HG02852 (cell line): ENCODE measurements around the gene IL24.
"Not testable (repeated sequence)": the region's sequence is repeated elsewhere in the genome, so short reads cannot be mapped to it uniquely, and the experiment has no call there.

ENCODE experiments used
- ATAC-seq: cut with Tn5 transposase; IDR thresholded peaks from one replicate; pipeline ENCODE4 v1.9.1; 2021; ENCODE audit warnings: mild to moderate bottlenecking, moderate library complexity; ENCODE audit not compliant: unreplicated experiment

The IL24 gene

DNA sequence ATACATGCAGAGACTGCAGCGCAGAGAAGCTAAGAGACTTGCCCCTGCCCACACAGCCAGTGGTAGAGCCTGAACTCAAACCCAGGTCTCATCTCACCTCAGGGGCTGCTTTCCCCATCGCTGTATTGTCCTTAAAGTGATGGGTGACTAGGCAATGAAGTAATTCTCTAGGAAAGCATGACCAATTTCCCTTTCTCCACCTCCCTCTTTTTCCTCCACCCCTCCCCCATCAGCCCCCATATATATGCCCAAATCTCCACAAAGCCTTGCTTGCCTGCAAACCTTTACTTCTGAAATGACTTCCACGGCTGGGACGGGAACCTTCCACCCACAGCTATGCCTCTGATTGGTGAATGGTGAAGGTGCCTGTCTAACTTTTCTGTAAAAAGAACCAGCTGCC lies at the start of gene IL24:
TSS of gene IL24 (plus strand) at position 269 of the 400 bp plus-strand sequence. CDS start 390 bp downstream, outside the sequence.
- ATAC-seq: no peak

DNA sequence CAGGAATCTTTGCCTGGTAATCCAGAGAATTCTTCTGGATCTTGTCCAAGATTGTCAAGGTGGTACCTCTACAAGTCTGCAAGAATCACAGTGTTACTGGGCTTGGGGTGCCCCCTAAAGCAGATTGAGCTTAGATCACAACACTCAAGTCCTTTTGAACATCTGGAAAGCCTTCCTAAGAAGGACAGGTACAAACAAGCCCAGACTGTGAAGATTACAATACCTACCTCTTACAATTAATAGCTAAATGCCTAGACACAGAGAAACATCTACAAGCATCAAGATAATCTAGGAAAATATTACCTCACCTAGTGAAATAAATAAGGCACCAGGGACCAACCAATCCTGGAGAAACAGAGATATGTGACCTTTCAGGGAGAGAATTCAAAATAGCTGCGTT lies 49.3 kb upstream of the IL24 start:
- no peak for ATAC-seq

DNA sequence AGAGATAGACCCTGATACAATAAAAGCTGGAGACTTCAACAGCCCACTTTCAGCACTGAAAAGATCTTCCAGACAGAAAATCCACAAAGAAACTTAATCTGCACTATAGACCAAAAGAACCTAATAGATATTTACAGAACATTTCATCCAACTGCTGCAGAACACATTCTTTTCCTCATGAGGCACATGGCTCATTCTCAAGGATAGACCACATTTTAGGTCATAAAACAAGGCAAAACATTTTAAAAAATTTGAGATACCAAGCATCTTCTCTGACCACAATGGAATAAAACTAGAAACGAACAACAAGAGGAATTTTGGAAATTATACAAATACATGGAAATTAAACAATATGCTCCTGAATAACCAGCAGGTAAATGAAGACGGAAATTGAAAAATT lies 46.8 kb upstream of the IL24 start:
- ATAC-seq: no peak

GRCh38 chr1:206851341-206852010 lies 45.8 kb upstream of the IL24 start:
- ATAC-seq: no peak

DNA sequence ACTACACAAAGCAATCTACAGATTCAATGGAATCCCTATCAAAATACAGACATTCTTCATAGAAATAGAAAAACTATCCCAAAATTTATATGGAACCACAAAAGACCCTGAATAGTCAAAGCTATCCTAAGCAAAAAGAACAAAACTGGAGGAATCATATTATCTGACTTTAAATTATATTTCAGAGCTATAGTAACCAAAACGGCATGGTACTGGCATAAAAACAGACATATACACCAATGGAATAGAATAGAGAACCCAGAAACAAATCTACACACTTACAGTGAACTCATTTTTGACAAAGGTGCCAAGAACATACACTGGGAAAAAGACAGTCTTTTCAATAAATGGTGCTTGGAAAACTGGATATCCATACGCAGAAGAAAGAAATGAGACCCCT lies 44.6 kb upstream of the IL24 start:
- not testable (repeated sequence) for ATAC-seq

GRCh38 chr1:206853696-206854095 lies 43.5 kb upstream of the IL24 start:
- ATAC-seq: not testable (repeated sequence)

GRCh38 chr1:206854401-206855129 lies 42.7 kb upstream of the IL24 start:
- no peak for ATAC-seq

- no peak for ATAC-seq
Observed at GRCh38 chr1:206855859-206856258, 41.4 kb upstream of the IL24 start.

DNA sequence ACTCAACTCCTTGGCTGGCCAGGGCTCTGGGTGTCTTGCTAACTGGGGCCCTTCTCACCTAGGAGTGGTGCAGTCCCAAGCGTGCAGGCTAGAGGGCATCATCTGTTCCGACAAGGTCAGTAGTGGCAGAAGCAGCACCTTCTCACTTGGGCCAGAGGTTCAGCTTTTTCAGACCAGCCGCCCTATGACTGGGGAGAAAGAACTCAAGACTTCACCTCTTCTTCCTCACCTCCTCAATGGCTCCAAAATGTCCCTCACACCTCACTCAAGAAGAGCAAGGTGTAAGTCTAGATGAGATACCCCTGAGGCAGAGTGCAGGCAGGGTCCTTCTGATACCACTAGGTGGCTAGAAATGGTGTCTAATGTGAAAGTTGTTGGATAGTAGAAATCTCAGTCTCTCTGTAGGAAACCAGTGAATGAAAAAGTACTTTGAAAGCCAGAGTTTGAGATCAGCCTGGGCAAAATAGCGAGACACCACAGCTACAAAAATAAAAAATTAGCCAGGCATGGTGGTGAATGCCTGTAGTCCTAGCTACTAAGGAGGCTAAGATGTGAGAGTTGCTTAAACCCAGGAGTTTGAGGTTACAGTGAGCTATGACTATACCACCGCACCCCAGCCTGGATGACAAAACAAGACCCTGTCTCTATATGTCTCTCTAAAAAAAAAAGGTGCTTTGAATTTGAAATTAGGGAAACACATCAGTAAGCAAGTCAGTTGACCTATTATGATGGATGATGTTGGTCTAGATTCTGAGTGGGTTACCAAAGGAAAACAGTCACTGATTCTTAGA lies 40.4 kb upstream of the IL24 start:
- ATAC-seq: no peak

- ATAC-seq: no peak
Observed at GRCh38 chr1:206859082-206859521, 38.1 kb upstream of the IL24 start.

DNA sequence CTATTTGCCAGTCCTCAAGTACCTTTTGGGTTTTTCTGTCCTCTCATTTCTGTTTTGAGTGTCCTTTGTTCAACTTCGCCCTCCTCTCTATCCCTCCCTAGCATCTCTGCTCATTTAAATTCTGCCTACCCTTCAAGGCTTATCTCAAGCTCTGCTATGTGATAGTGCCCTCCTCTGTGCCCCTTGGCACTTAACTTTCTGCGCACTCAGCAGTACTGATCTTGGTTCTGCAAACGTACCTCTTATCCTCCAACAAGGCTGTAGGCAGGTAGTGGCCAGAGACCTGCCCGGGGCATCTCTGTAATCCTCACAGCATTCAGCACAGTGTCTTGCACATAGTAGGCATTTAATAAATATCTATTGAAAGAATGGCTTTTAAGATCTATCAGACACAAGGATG lies 37.1 kb upstream of the IL24 start:
- no peak for ATAC-seq

DNA sequence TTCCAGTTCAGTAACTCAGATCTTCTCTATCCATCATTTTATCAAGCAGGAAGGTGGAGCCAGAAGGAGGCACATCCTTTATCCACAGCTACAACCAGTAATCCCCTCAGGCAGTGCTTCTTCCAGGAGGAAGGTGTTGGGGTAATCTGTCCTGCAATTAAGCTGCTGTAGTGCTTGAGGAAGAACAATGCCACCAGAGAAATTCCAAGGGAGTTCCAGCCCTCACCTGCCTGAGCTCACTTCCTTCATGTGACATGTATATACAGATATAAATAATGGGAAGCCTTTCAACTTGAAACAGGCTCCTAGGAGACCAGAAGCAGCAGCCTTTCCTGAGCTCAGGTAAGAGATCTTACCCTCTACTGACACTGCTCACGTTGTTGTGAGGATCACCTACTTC lies 34.0 kb upstream of the IL24 start:
- ATAC-seq: no peak

GRCh38 chr1:206864939-206865671 lies 32.1 kb upstream of the IL24 start, which contains the start of gene IL20:
IL20 (plus strand) TSS chr1:206865623; CDS start chr1:206865853, 230 bp downstream.
- no peak for ATAC-seq

- no peak for ATAC-seq
Observed at GRCh38 chr1:206866062-206866461, 31.2 kb upstream of the IL24 start.

- no peak for ATAC-seq
Observed at GRCh38 chr1:206867239-206867638, 30.0 kb upstream of the IL24 start.

DNA sequence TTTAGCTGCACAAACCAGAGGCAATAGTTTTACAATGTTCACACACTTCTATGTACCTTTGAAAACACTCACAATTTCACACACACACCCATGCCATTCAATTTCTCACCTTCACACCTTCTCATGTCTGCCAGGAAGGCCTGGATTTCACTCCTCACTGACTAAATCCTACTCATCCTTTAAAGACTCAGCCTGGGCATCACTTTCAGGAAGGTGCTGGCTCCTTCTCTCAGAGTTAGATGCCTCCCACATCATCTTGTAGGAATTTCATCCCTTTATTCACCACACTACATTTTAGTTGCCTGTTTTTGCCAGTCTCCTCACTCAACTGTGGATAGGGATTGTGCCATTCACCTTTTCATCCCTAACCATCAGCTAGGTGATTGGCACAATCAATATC lies 29.5 kb upstream of the IL24 start:
- no peak for ATAC-seq

DNA sequence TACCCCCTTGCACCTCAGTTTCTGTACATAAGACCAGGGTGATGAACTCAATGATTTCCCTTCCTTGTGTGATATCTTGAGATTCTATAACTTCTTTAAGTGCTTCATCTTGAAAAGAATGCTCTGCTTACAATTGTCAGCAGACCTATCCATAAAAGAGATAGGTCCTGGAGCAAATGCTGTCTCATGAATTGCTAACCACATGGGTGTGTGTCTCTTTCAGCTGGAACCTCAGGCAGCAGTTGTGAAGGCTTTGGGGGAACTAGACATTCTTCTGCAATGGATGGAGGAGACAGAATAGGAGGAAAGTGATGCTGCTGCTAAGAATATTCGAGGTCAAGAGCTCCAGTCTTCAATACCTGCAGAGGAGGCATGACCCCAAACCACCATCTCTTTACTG lies 29.0 kb upstream of the IL24 start:
- ATAC-seq: no peak

DNA sequence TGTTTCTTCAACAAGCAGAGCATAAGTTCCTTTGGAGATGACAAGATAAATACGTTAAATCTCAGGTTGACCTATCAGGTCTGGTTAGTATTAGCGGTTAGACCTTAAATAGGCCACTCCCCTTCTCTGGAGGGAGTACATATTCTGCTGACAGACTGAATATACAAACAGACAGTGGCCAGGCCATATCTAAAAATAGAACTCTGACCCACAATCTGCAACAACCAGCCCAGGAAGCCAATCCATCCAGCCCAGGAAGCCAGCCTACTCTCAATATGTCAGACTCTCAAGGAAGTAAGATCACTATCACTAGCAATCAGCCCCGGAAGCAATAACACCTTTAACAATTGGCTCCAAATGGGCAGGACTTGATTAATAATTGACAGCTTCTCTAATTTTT lies 25.1 kb upstream of the IL24 start:
- no peak for ATAC-seq

DNA sequence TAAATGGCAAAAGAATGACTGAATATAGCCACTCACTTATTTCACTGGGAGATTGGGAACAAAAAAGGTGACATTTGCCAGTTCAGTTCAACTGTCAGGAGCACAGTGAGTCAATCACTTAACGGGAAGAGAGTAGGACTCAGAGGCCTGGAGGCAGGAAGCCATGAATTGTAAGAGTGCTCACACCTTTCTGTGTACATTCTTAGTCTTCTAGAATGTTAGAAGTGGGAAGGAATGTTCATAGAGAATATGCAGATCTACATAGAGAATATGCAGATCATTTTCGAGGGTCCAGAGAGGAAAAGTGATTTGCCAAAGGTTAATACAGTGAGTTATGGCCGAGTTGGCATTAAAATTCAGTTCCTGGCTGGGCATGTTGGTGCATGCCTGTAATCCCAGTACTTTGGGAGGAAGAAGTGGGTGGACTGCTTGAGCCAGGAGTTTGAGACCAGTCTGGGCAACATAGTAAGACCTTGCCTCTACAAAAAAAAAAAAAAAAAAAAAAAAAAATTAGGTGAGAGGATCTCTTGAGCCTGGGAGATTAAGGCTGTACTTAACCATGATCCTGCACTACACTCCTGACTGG lies 23.5 kb upstream of the IL24 start:
- ATAC-seq: no peak

DNA sequence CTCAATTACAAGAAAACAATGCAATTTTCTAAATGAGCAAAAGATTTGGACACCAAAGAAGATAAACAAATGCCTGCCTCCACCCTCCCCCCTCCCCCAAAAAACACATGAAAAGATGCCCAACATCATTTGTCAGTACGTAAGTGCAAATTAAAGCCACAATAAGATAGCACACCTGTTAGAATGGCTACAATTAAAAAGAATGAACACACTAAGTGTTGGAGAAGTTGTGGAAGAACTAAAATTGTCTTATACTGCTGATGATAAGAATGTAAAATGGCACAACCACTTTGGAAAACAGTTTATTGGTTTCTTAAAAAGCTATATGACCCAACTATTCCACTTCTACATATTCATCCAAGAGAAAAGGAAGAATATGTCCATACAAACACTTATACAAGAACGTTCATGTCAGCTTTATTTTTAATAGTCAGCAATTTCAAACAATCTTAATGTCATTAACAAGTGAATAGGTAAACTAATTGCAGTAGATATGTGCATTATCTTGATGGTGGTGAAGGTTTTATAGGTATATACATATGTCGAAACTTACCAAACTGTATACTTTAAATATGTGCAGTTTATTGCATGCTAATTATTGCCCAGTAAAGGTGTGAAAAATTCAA lies 21.4 kb upstream of the IL24 start:
- no peak for ATAC-seq
